ENCODE results near the gene LARGE2.

DNA sequence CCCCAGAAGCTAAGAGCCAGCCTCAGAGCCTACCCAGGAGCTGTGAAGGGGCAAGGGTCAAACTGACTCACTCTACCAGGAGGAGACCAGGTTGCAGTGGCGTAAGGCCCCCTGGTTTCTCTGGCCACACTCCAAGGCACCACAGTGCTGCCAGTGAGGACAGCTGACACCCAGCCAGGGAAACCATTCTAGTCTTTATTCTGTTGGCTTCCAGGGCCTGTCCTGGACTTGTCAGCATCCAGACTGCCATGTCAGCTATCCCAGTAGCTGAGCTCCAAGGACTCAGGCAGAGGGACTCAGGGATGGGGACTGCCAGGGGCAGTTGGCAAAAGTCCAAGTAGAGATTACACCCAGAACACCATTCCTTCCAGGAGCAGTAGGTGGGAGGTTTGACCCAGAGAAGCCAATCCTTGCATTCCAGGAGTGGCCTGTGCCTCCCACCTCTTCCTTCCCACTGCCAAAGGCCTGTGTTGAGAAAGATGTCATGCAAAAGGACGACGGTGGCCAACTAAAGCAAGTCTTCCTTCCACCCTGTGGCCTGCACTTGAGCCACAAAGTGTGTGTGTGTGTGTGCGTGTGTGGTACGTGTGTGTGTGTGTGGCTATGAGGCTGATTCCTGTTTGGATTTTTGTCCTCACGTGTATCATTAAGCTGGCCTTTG lies 40.6 kb upstream of the LARGE2 start:
- TF ChIP-seq, protein P1, sequence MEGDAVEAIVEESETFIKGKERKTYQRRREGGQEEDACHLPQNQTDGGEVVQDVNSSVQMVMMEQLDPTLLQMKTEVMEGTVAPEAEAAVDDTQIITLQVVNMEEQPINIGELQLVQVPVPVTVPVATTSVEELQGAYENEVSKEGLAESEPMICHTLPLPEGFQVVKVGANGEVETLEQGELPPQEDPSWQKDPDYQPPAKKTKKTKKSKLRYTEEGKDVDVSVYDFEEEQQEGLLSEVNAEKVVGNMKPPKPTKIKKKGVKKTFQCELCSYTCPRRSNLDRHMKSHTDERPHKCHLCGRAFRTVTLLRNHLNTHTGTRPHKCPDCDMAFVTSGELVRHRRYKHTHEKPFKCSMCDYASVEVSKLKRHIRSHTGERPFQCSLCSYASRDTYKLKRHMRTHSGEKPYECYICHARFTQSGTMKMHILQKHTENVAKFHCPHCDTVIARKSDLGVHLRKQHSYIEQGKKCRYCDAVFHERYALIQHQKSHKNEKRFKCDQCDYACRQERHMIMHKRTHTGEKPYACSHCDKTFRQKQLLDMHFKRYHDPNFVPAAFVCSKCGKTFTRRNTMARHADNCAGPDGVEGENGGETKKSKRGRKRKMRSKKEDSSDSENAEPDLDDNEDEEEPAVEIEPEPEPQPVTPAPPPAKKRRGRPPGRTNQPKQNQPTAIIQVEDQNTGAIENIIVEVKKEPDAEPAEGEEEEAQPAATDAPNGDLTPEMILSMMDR (conservative IDR thresholded peaks at IDR 0.05), result no peak
- no peak for TF ChIP-seq ZFX (IDR thresholded peaks at IDR 0.05)
